GM23248 (cell line): ENCODE measurements around the gene WLS.

Source experiments
- EZH2 ChIP-seq: fragments of 200-600 bp; sonication (generic); IDR thresholded peaks from 2 replicates; pipeline ENCODE4 v1.6.1; 2018; ENCODE audit warnings: antibody characterized with exemption, mild to moderate bottlenecking; ENCODE audit not compliant: insufficient read depth, poor library complexity, severe bottlenecking
- EZH2phosphoT487 ChIP-seq: fragments of 200-600 bp; sonication (generic); IDR thresholded peaks from 2 replicates; pipeline ENCODE4 v1.6.1; 2018; ENCODE audit warnings: antibody characterized with exemption, moderate library complexity, mild to moderate bottlenecking, low read depth; ENCODE audit not compliant: insufficient read depth

DNA sequence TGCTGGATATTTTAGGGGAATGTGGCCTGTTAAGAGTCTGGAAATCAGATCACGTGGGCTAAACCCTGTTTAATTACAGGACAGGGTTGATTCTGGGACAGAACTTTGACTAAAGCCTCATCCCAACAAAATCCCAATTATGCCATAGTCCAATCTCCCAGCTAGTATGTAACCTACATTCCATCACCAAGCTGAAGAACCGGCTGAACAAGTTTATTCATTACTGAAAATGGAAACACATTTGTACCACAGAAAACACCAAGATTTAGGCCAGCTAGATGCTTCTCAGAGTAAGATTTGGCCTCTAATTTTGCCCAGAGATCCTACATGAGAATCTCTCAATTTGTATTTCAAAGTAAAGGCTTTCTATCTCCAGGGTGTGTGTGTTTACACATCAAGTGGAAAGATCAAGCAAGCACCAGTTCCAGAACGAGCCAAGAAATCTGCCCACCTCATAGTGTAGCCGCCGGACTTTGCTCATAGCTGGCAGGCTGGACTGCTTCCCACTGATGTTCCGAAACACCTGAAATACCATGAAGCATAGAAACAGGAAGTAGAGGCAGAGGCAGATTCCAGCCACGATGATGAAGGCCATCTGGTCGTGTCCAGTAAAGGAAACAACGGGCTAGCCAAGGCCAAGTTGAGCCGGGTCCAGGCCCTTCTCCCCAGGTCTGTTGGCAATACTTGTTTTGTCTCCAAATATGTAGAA is 86.8 kb downstream of the WLS start:
- TF ChIP-seq EZH2 (no peak), EZH2phosphoT487 (no peak)
